ENCODE measurements around the gene GRID2IP. TPM values are rescaled to one million over a fixed set of nuclear protein-coding genes. Genes with fewer than 3 reads are reported as not detected.

The GRID2IP gene
- total RNA-seq, 1 donor from 2014 or later = not detected

- no peak for ATAC-seq (ENCODE audit: poor library complexity)
- DNase-seq = no peak
- intact Hi-C loops (cut with DNase I) = no loop called here
Observed at GRCh38 chr7:6530626-6531491, 20.4 kb downstream of the GRID2IP start.

GRCh38 chr7:6529643-6530042 lies 21.6 kb downstream of the GRID2IP start:
- intact Hi-C loops (cut with DNase I) = no loop called here
- no peak for DNase-seq
- ATAC-seq (ENCODE audit: poor library complexity) = no peak

- intact Hi-C loops (cut with DNase I) = no loop called here
- no peak for DNase-seq
- ATAC-seq (ENCODE audit: poor library complexity) = no peak
Observed at GRCh38 chr7:6528401-6529130, 22.7 kb downstream of the GRID2IP start.

- ATAC-seq (ENCODE audit: poor library complexity) = peak; percentile 11
Observed at GRCh38 chr7:6526997-6527378, 24.3 kb downstream of the GRID2IP start.

GRCh38 chr7:6520163-6520981 lies 30.9 kb downstream of the GRID2IP start:
- ATAC-seq (ENCODE audit: poor library complexity) = no peak
- intact Hi-C loops (cut with DNase I) = no loop called here
- DNase-seq = no peak

More at GRCh38 chr7:6526997-6527378, 24.3 kb downstream of the GRID2IP start:
- DNase-seq = no peak
- intact Hi-C loops (cut with DNase I) = no loop called here

GRCh38 chr7:6516387-6516983 lies 34.8 kb downstream of the GRID2IP start:
- intact Hi-C loops (cut with DNase I) = no loop called here
- DNase-seq = peak; percentile 86
- peak; percentile 90 for ATAC-seq (ENCODE audit: poor library complexity)

GRCh38 chr7:6513541-6513940 lies 37.7 kb downstream of the GRID2IP start:
- DNase-seq (no peak), ATAC-seq (ENCODE audit: poor library complexity) (no peak)
- intact Hi-C loops (cut with DNase I) = no loop called here

GRCh38 chr7:6512892-6513291 lies 38.4 kb downstream of the GRID2IP start:
- DNase-seq (no peak), ATAC-seq (ENCODE audit: poor library complexity) (no peak)
- intact Hi-C loops (cut with DNase I) = no loop called here

- no peak for ATAC-seq (ENCODE audit: poor library complexity)
- no peak for DNase-seq
- intact Hi-C loops (cut with DNase I) = no loop called here
Observed at GRCh38 chr7:6510476-6511133, 40.7 kb downstream of the GRID2IP start.

GRCh38 chr7:6508950-6509349 lies 42.3 kb downstream of the GRID2IP start:
- DNase-seq (no peak), ATAC-seq (ENCODE audit: poor library complexity) (no peak)
- intact Hi-C loops (cut with DNase I) = no loop called here

GRCh38 chr7:6508539-6508938 lies 42.7 kb downstream of the GRID2IP start:
- ATAC-seq (ENCODE audit: poor library complexity) (no peak), DNase-seq (no peak)
- intact Hi-C loops (cut with DNase I) = no loop called here

GRCh38 chr7:6507906-6508305 lies 43.4 kb downstream of the GRID2IP start:
- intact Hi-C loops (cut with DNase I) = no loop called here
- DNase-seq (no peak), ATAC-seq (ENCODE audit: poor library complexity) (no peak)

GRCh38 chr7:6505685-6506559 lies 45.3 kb downstream of the GRID2IP start:
- intact Hi-C loops (cut with DNase I) = no loop called here
- ATAC-seq (ENCODE audit: poor library complexity) (no peak), DNase-seq (no peak)

GRCh38 chr7:6504996-6505395 lies 46.3 kb downstream of the GRID2IP start:
- ATAC-seq (ENCODE audit: poor library complexity) (no peak), DNase-seq (no peak)
- intact Hi-C loops (cut with DNase I) = no loop called here

- intact Hi-C loops (cut with DNase I) = no loop called here
- DNase-seq = no peak
- no peak for ATAC-seq (ENCODE audit: poor library complexity)
Observed at GRCh38 chr7:6502886-6503285, 48.4 kb downstream of the GRID2IP start.

- DNase-seq (no peak), ATAC-seq (ENCODE audit: poor library complexity) (no peak)
- intact Hi-C loops (cut with DNase I) = no loop called here
Observed at GRCh38 chr7:6501586-6502564, 49.4 kb downstream of the GRID2IP start.

All from Right ventricle myocardium superior (tissue), 1 donor.